GM21737 (cell line): ENCODE measurements around the gene TSEN54.

Source experiments
- ATAC-seq: cut with Tn5 transposase; IDR thresholded peaks from one replicate; pipeline ENCODE4 v1.9.1; 2021; ENCODE audit warnings: mild to moderate bottlenecking, moderate library complexity; ENCODE audit not compliant: unreplicated experiment

TSEN54 gene

GRCh38 chr17:75540923-75541503 is 24.7 kb downstream of the TSEN54 start:
- ATAC-seq, result no peak

DNA sequence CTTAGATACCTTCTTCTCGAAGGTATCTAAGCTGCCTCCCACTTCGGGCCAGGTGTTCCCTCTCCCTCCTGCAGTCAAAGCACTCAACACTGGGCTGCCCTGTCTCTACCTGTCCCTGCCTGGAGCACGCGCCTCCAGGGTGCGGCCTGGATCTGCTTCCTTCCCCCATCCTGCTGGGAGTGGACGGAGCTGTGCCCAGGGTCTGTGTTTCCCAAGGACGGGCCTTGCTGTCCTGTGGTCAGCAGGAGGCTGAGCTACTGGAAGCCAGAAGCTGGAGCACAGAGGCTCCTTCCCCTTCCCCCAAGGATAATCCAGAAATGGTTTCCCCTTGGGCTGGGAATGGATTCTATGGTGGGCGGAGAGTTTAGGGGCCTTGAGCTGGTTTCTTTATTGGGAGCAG is 25.9 kb downstream of the TSEN54 start:
- no peak for ATAC-seq

DNA sequence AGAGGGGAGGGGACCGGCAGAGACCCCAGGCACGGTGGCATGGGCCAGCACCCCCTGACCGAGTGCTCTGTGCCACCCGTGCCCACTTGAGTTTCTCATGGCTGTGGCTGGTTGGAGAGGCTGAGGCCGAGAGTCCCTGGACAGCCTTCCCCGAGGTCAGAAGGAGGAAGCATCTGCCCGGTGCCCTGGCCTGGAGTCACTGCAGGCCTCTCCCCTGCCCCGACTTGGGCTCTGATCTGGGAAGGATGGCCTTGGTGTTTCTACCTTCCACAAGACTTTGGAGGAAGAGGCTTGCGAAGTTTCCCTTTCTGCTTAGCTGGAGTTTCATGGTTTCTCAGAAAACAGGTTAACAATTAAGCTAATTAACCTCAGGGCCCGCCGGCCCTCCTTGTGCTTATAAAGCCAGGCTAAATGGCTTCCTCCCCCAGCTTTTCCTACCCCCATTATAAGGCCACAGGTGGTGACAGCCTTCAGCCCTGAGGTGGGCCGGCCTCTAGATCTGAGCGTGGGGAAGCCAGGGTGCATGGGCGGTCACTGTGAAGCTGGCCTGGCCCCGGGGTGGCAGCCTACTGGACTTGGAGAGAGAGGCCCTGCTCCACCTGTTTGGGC is 26.5 kb downstream of the TSEN54 start:
- no peak for ATAC-seq

GRCh38 chr17:75544250-75544649 is 27.9 kb downstream of the TSEN54 start:
- no peak for ATAC-seq

- ATAC-seq, result no peak
Observed at GRCh38 chr17:75546181-75546580, 29.9 kb downstream of the TSEN54 start.

GRCh38 chr17:75547091-75547490 is 30.8 kb downstream of the TSEN54 start:
- no peak for ATAC-seq

DNA sequence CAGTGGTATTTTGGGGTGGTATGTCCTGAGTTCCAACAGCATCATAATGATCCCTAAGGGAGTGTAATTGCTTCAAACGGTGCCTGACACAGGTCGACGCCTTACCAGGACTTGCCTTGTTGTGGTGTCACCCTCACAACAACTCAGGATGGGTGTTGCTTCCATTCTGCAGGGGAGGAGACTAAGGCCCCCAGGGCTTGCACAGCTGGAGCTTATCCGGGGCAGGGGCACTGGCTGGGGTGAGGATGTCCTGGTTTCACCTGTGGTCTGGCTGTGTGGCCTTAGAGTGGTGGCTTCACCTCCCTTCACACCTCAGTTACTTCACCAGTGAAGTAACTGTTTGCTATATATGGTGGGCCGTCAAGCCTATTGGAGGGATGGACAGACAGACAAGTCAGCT is 32.5 kb downstream of the TSEN54 start:
- ATAC-seq, result no peak

DNA sequence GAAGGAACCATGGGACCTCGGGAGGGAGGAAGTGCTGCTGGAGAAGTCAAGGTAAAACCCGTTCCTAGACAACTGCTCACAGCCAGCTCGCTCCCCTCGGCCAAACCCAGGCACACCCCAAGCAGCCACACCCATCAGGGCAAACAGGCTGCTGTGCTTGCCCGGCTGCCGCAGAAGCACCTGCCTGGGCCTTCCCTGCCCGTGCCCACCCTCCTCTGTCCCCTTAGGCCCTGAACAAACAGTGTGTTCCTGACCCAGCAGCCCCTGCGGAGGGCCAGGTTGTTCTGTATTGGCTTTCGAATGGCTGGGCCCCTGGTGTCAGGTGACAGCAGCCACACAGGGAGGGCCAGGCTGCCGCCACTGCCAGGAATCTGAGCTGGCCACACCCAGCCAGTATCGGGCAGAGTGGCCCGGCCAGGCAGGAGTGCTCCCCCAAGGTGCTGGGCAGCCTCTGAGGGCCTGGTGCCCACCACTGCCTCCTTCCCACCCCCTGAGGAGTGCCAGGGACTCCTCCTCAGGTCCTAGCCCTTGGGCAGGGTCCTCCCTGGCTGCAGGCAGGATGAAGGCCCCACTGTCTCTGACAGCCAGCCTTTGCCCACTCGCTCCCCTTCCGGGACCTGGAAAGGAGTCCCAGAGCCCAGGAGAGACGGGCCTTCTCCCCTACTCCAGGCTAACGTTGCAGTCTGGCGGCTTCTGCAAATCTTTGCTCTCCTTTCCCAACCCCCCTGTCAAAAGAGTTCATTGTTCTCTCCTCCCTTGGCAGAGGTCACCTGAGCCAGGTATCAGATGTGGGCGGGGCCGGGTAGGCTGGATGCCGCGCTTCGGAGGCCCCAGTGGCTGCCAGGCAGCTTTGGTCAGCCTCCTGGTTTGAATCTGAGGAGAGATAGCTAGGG is 33.2 kb downstream of the TSEN54 start:
- no peak for ATAC-seq

- ATAC-seq, result no peak
Observed at GRCh38 chr17:75550139-75550465, 33.8 kb downstream of the TSEN54 start.

DNA sequence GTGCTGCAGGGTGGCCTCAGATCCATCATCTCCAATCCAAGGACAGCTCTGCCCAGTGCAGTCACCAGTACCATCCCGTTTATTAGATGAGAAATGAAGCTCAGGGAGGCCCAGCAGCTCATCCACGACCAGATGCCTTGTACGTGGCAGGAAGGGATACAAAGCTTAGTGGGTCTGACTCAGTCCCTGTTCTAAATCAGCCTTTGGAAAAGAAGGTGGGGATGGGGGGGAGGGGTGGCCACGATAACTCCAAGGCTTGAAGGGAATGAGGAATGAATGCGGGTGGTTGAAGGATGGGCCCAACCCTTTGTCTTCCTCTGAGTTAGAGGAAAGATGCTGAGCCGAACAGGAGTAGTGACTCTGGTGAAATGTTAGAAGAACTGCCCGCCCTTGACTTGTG is 34.9 kb downstream of the TSEN54 start:
- ATAC-seq, result no peak

DNA sequence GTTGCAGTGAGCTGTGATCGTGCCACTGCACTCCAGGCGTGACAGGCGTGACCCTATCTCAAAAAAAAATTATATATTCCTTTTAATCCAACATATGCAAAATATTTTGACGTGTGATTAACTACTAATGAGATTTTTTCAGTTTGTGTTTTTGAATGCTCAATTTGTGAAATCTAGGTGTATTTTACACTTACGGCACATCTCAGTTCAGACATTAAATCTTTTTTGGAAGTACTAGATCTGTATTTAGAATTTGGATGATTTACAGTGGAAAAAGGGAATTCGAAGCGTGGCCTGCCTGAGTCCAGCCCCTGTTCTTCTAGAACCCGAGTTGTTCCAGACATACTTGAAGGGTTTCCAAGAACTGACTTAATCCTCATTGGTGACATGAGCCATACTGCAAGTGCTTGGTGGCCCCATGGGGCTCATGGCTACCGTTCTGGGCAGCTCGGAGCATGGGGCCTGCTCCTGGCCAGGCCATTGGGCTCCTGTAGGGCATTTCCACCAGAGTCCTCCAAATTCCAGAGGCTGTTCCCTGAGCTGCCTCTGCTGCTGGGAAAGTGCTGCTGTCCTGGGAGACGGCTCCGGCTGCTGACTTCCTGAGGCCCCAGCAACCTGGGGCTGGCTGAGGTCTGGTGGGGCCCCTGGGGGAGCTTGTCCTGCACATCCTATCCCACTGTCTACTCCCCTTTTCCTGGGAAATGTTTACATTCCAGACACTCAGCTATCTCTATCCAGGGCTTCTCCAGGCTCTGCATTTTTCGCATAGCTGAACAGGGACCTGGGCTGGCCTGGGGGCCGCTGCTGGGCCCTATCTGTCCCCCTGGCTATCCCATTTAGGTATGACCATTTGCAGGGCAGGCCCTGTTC is 36.3 kb downstream of the TSEN54 start:
- no peak for ATAC-seq

GRCh38 chr17:75553295-75554110 is 37.2 kb downstream of the TSEN54 start:
- no peak for ATAC-seq

DNA sequence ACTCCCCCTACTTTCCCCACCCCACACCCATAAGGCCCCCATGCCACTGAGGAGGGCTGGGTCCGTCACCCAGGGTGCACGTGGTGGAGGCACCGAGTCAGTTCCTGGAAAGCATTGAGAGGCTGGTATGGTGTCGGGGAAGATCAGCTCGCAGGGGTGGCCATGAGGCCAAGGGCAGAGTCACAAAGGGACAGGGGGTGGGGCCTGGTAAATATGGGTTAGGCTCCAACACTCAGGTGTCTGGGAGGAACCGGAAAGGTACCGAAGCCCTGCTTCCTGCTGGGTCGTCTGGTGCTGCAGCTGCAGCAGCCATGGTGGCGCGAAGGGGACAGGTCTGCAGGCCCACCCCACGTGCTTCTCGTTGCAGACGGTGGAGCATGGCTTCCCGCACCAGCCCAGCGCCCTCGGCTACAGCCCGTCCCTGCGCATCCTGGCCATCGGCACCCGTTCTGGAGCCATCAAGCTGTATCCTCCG is 39.4 kb downstream of the TSEN54 start:
- no peak for ATAC-seq

- no peak for ATAC-seq
Observed at GRCh38 chr17:75557075-75557851, 40.9 kb downstream of the TSEN54 start.

DNA sequence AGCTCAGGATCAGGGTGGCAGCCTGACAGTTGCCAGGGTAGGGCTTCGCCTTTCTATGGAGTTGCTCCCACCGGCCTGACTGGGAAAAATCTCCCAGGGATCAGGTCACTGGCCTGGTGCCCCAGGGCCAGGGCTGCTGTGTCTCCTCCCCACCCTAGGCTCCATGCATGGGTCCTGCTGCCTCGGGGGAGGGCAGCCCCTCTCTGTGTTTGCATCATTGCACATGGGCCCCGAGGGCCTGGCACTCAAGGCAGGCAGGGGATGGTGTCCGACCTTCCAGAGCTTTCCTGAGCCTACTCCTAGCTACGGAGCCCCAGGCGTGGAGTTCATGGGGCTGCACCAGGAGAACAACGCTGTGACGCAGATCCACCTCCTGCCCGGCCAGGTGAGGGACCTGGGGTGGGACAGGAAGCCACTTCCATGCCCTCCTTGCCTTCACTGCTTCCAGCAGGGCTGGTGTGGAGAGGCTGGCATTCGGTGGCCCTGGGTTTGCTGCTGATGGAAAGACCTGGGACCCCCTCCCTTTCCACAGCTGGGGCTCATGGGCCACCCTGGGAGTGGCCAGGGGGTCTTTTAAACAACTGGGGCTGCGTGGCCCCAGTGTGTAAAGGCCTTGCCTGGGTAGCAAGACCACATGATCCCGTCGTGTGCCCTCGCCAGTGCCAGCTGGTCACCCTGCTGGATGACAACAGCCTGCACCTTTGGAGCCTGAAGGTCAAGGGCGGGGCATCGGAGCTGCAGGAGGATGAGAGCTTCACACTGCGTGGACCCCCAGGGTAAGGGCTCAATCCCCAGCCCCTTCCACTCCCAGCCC is 41.7 kb downstream of the TSEN54 start:
- no peak for ATAC-seq

GRCh38 chr17:75558666-75559530 is 42.6 kb downstream of the TSEN54 start:
- no peak for ATAC-seq

DNA sequence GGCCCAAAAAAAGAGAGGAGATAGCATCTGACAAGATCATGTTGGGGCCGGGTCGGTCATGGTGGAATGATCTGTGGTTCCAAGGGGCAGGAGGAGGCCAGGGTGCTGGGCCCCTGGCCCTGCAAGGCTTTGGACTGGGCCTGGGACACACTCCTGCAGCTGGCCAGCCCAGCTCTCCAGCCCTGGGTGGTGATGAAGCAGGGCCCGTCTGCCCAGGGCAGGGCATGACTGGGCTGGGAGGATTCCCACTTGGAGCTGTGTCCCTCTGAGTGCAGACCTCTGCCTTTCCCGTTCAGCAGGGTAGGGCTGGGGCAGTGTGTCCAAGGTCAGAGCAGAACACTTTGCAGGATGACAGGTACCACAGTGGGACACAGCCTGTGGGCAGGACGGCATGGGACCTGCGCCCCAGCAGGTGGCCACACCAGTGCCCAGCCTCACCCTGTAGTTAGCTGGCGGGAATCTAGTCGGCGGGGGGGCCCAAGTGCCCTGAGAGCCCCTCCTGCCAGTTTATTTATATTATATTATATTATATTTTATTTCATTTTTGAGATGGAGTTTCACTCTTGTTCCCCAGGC is 43.7 kb downstream of the TSEN54 start:
- ATAC-seq, result no peak
